ENCODE measurements around the gene COL23A1.

Gene COL23A1

DNA sequence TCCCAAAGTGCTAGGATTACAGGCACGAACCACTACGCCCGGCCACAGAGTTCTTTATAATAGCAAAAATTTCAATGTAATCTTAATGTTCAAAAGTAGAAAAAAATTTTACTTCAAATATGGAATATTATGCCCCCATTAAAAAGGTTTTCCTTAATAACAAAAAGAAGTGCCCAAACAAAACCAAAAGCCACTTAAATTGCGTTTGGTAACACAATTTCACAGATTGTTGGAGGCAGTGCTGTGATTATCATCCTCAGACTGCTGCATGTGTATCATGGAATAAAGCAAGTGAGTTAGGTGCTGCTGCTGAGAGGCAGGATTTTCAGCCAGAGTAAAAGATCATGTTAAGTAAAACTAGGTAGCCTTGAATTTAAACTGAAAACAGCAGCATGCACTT is 132.7 kb downstream of the COL23A1 start:
- CTCF ChIA-PET, result no interaction called here
- POLR2A ChIA-PET, result no interaction called here

DNA sequence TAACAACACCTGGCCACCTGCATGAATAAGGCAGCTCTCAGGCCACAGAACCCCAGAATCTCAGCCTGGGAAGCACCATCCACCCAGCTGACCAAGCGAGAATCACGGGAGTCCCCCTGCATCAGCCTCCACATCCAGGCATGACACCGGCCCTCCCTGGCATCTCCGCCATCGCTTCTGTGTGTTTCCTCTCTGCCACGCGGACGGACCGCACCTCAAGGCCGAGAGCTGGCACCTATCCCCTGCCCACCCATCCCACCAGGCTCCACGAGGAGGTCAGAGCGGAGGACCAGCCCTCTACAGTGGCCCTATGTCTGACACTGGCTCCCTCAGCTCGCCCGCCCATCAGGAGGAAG is 134.7 kb downstream of the COL23A1 start:
- POLR2A ChIA-PET, result no interaction called here
- H3K4me3 ChIP-seq (ENCODE audit: low read depth, low read length), result no peak overlapping the region
- no peak overlapping the region for H3K27ac ChIP-seq (ENCODE audit: extremely low read depth, low read depth, low read length)
- TF ChIP-seq ZNF214 (tag by site-specific recombination; IDR thresholded peaks at IDR 0.05; ENCODE audit: borderline replicate concordance) (no peak), KLF9 (tag by site-specific recombination; IDR thresholded peaks at IDR 0.05; ENCODE audit: low read depth) (no peak), ZNF747 (tag by site-specific recombination; IDR thresholded peaks at IDR 0.05) (no peak), ZNF426 (tag by site-specific recombination; IDR thresholded peaks at IDR 0.05) (no peak)
- TF ChIP-seq, protein P1, sequence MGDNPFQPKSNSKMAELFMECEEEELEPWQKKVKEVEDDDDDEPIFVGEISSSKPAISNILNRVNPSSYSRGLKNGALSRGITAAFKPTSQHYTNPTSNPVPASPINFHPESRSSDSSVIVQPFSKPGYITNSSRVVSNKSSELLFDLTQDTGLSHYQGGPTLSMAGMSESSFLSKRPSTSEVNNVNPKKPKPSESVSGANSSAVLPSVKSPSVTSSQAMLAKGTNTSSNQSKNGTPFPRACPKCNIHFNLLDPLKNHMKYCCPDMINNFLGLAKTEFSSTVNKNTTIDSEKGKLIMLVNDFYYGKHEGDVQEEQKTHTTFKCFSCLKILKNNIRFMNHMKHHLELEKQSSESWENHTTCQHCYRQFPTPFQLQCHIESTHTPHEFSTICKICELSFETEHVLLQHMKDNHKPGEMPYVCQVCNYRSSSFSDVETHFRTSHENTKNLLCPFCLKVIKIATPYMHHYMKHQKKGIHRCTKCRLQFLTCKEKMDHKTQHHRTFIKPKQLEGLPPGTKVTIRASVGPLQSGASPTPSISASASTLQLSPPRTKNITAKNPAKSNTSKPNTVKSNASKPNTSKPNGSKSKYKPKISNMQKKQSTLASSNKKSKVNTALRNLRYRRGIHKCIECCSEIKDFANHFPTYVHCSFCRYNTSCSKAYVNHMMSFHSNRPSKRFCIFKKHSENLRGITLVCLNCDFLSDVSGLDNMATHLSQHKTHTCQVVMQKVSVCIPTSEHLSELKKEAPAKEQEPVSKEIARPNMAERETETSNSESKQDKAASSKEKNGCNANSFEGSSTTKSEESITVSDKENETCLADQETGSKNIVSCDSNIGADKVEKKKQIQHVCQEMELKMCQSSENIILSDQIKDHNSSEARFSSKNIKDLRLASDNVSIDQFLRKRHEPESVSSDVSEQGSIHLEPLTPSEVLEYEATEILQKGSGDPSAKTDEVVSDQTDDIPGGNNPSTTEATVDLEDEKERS (tag by site-specific recombination; IDR thresholded peaks at IDR 0.05), result no peak
- TF ChIP-seq, protein P2, sequence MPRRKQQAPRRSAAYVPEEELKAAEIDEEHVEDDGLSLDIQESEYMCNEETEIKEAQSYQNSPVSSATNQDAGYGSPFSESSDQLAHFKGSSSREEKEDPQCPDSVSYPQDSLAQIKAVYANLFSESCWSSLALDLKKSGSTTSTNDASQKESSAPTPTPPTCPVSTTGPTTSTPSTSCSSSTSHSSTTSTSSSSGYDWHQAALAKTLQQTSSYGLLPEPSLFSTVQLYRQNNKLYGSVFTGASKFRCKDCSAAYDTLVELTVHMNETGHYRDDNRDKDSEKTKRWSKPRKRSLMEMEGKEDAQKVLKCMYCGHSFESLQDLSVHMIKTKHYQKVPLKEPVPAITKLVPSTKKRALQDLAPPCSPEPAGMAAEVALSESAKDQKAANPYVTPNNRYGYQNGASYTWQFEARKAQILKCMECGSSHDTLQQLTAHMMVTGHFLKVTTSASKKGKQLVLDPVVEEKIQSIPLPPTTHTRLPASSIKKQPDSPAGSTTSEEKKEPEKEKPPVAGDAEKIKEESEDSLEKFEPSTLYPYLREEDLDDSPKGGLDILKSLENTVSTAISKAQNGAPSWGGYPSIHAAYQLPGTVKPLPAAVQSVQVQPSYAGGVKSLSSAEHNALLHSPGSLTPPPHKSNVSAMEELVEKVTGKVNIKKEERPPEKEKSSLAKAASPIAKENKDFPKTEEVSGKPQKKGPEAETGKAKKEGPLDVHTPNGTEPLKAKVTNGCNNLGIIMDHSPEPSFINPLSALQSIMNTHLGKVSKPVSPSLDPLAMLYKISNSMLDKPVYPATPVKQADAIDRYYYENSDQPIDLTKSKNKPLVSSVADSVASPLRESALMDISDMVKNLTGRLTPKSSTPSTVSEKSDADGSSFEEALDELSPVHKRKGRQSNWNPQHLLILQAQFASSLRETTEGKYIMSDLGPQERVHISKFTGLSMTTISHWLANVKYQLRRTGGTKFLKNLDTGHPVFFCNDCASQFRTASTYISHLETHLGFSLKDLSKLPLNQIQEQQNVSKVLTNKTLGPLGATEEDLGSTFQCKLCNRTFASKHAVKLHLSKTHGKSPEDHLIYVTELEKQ (tag by site-specific recombination; IDR thresholded peaks at IDR 0.05; ENCODE audit: borderline replicate concordance), result no peak
- H3K4me1 ChIP-seq (ENCODE audit: control insufficient read depth, insufficient read depth, low read length), result no peaks in the 10 kb centered on the region
- CTCF ChIA-PET, result interaction anchor here (0.5 to 0.7 kb wide), 2 partner anchors 151 to 182 kb away, joined by 3 read pairs; no protein-coding TSS in a partner anchor
- no peaks in the 10 kb centered on the region for H3K9me3 ChIP-seq (ENCODE audit: control insufficient read depth, insufficient read depth, low read depth, low read length)
- no peaks in the 10 kb centered on the region for H3K36me3 ChIP-seq (ENCODE audit: control insufficient read depth in 2 of 2, insufficient read depth in 1 of 2, low read length in 2 of 2)

More for the DNA sequence above, 132.7 kb downstream of the COL23A1 start:
- Histone ChIP-seq H3K36me3 (ENCODE audit: control insufficient read depth in 2 of 2, insufficient read depth in 1 of 2, low read length in 2 of 2) (no peaks in the 10 kb centered on the region), H3K4me3 (ENCODE audit: low read depth, low read length) (no peak overlapping the region), H3K27ac (ENCODE audit: extremely low read depth, low read depth, low read length) (no peak overlapping the region), H3K9me3 (ENCODE audit: control insufficient read depth, insufficient read depth, low read depth, low read length) (no peaks in the 10 kb centered on the region), H3K4me1 (ENCODE audit: control insufficient read depth, insufficient read depth, low read length) (no peaks in the 10 kb centered on the region)
- TF ChIP-seq ZNF146 (tag by site-specific recombination; IDR thresholded peaks at IDR 0.05) (peak; percentile 56; the same call in 1 of the 2 replicates), ZNF544 (tag by site-specific recombination; IDR thresholded peaks at IDR 0.05) (no peak)
- TF ChIP-seq, protein P3, sequence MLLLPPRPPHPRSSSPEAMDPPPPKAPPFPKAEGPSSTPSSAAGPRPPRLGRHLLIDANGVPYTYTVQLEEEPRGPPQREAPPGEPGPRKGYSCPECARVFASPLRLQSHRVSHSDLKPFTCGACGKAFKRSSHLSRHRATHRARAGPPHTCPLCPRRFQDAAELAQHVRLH (tag by site-specific recombination; IDR thresholded peaks at IDR 0.05), result 0 out of 2 replicates have a peak, but pooled peaks have one; percentile 63

DNA sequence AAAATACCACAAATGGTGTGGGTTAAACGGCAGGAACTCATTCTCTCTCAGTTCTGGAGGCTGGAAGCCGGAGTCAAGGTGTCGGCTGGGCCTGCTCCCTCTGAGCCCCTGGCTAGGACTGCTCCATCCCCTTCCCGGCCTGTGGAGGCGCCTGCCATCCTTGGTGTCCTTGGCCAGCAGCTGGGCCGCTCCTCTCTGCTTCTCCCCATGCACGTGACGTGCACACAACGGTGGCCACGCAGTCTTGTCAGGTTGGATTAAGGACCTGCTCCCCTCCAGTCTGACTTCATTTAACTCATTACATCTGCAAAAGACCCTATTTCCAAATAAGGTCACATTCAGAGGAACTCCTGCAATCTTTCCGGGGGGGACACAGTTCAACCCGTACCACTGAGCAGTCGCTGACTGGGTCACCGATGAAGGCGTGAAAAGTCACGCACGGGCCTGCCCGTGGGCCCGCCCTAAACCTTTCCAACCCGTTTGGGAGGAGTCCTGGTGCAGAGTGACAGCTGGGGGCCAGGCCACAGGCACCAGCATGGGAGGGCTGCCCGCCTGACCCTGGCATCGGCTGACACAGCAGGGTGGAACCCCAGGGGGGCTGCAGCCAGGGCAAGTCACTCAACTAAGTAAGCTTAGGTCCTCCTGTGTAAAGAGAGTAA is 135.2 kb downstream of the COL23A1 start:
- Histone ChIP-seq H3K4me1 (ENCODE audit: control insufficient read depth, insufficient read depth, low read length) (no peaks in the 10 kb centered on the region), H3K36me3 (ENCODE audit: control insufficient read depth in 2 of 2, insufficient read depth in 1 of 2, low read length in 2 of 2) (no peaks in the 10 kb centered on the region), H3K27ac (ENCODE audit: extremely low read depth, low read depth, low read length) (no peak overlapping the region), H3K4me3 (ENCODE audit: low read depth, low read length) (no peak overlapping the region), H3K9me3 (ENCODE audit: control insufficient read depth, insufficient read depth, low read depth, low read length) (no peaks in the 10 kb centered on the region)
- ChIA-PET POLR2A (no interaction called here), CTCF (interaction anchor here (0.7 kb wide), 1 partner anchor 182 kb away, joined by 3 read pairs; no protein-coding TSS in a partner anchor)
- TF ChIP-seq SP2 (tag by site-specific recombination; IDR thresholded peaks at IDR 0.05), result no peak
- TF ChIP-seq, protein P4, sequence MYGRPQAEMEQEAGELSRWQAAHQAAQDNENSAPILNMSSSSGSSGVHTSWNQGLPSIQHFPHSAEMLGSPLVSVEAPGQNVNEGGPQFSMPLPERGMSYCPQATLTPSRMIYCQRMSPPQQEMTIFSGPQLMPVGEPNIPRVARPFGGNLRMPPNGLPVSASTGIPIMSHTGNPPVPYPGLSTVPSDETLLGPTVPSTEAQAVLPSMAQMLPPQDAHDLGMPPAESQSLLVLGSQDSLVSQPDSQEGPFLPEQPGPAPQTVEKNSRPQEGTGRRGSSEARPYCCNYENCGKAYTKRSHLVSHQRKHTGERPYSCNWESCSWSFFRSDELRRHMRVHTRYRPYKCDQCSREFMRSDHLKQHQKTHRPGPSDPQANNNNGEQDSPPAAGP (tag by site-specific recombination; IDR thresholded peaks at IDR 0.05), result no peak
- no peak for TF ChIP-seq EGR2 (tag by site-specific recombination; IDR thresholded peaks at IDR 0.05; ENCODE audit: low read depth)
- TF ChIP-seq, protein P5, sequence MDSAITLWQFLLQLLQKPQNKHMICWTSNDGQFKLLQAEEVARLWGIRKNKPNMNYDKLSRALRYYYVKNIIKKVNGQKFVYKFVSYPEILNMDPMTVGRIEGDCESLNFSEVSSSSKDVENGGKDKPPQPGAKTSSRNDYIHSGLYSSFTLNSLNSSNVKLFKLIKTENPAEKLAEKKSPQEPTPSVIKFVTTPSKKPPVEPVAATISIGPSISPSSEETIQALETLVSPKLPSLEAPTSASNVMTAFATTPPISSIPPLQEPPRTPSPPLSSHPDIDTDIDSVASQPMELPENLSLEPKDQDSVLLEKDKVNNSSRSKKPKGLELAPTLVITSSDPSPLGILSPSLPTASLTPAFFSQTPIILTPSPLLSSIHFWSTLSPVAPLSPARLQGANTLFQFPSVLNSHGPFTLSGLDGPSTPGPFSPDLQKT (IDR thresholded peaks at IDR 0.05; ENCODE audit: borderline replicate concordance, low read depth, low read length), result no peak
- no peak for TF ChIP-seq FEZF1 (tag by site-specific recombination; IDR thresholded peaks at IDR 0.05)
- no peak for TF ChIP-seq ZNF701 (tag by site-specific recombination; IDR thresholded peaks at IDR 0.05)
- TF ChIP-seq, protein P6, sequence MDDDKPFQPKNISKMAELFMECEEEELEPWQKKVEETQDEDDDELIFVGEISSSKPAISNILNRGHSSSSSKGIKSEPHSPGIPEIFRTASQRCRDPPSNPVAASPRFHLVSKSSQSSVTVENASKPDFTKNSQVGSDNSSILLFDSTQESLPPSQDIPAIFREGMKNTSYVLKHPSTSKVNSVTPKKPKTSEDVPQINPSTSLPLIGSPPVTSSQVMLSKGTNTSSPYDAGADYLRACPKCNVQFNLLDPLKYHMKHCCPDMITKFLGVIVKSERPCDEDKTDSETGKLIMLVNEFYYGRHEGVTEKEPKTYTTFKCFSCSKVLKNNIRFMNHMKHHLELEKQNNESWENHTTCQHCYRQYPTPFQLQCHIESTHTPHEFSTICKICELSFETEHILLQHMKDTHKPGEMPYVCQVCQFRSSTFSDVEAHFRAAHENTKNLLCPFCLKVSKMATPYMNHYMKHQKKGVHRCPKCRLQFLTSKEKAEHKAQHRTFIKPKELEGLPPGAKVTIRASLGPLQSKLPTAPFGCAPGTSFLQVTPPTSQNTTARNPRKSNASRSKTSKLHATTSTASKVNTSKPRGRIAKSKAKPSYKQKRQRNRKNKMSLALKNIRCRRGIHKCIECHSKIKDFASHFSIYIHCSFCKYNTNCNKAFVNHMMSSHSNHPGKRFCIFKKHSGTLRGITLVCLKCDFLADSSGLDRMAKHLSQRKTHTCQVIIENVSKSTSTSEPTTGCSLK (tag by site-specific recombination; IDR thresholded peaks at IDR 0.05), result no peak
- no peak for TF ChIP-seq ZNF324 (tag by site-specific recombination; IDR thresholded peaks at IDR 0.05)
- TF ChIP-seq ZNF529 (tag by site-specific recombination; IDR thresholded peaks at IDR 0.05; ENCODE audit: insufficient replicate concordance), result no peak
- no peak for TF ChIP-seq ZNF473 (tag by site-specific recombination; IDR thresholded peaks at IDR 0.05)

Data from HEK293 (cell line).